NCI-H2196 treated with DMSO at 0.1 percent for 48 hours (cell line): Measurements from ENCODE around the gene EIF2B4.
"Not testable (repeated sequence)": the region's sequence is repeated elsewhere in the genome, so short reads cannot be mapped to it uniquely, and the experiment has no call there.

ENCODE experiments used
- DNase-seq: peaks from one replicate; lab custom pipeline; 2025; ENCODE audit not compliant: unreplicated experiment; lab: John Stamatoyannopoulos, UW

The EIF2B4 gene

GRCh38 chr2:27350106-27350693 lies 19.9 kb downstream of the EIF2B4 start:
- no peak for DNase-seq

GRCh38 chr2:27347641-27348040 lies 22.5 kb downstream of the EIF2B4 start:
- no peak for DNase-seq

- DNase-seq, result no peak
Measured at GRCh38 chr2:27336173-27336572, 34.0 kb downstream of the EIF2B4 start.

GRCh38 chr2:27335311-27335710 lies 34.8 kb downstream of the EIF2B4 start:
- DNase-seq, result no peak

DNA sequence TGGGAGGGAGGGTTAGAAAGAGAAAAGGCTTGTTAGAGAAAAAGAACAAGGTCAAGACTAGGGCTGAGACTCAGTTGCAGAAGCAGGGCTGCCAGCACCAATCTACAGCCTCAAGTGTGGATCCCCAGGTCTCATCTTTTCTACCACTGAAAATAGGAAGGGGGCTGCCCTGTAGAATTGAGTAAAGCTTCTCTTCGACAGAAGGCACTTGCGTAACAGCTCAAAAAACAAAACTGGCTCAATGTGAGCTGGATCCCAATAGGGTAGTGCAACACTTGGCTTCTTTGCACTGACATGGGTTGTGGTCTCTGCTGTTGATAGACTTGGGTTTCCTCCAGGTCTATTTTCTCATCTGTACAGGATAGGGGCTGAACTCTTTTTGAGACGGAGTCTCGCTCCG lies 45.4 kb downstream of the EIF2B4 start:
- DNase-seq, result no peak

GRCh38 chr2:27323596-27324285 lies 46.4 kb downstream of the EIF2B4 start:
- DNase-seq, result no peak

- DNase-seq, result peak; percentile 93
Measured at GRCh38 chr2:27322766-27323595, 47.2 kb downstream of the EIF2B4 start, which contains the start of gene MPV17. MPV17 (minus strand) TSS chr2:27323097; CDS start chr2:27322517, 580 bp downstream.

DNA sequence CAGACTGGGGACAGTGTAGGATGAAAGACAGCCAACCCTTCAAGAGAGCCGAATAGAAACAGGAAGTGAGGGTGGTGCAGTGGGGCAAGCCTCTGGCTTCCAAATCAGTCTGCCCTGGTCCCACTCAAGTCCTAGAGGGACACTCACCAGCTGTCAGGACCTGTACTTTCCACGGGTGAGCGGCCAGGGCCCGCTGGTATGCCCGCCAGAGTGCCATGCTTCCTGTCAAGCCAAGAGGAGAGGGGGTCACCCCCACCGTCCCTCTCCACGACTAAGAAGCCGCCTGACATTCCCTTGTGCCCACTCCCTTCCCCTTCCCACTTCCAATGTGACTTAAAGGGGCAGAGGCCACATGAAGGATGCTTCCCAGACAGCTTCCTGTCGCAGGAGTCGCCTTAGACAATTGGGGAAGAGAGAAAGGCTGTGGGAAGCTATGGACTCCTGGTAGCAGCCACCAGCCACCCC lies 47.8 kb downstream of the EIF2B4 start:
- no peak for DNase-seq

GRCh38 chr2:27320958-27321543 lies 49.1 kb downstream of the EIF2B4 start:
- DNase-seq, result peak; percentile 87

DNA sequence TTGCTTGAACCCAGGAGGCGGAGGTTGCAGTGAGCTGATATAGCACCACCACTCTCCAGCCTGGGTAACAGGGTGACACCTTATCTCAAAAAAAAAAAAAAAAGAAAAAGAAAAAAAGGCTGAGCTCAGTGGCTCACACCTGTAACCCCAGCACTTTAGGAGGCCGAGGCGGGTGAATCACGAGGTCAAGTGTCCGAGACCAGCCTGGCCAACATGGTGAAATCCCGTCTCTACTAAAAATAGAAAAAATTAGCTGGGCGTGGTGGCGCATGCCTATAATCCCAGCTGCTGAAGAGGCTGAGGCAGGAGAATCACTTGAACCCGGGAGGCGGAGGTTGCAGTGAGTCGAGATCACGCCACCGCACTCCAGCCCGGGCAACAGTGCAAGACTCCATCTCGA lies 50.3 kb downstream of the EIF2B4 start:
- DNase-seq, result not testable (repeated sequence)

GRCh38 chr2:27316655-27317412 lies 53.3 kb downstream of the EIF2B4 start:
- DNase-seq, result peak; percentile 61

- no peak for DNase-seq
Measured at GRCh38 chr2:27315122-27315521, 55.0 kb downstream of the EIF2B4 start.

DNA sequence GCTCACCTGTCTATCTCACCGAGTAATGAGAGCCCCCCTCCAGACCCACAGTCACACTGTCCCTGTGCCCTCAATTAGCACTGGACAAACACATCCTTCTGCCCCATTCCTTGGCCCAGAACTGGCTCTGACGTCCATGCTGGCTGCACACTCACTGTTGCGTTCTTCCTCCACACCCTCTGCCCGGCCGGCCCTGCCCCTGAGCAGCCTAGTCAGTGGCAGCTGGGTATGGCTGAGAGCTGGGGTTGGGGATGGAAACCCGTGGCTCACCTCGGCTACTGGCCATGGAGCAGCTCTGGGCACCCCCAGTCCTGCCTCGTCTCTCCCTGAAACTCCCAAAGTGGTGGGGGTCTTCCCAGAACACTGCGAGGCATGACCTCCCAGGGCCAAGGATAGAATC lies 55.4 kb downstream of the EIF2B4 start:
- DNase-seq, result no peak
